Endothelial cell of umbilical vein (primary cell): ENCODE data around the gene FNIP1. TPM values are rescaled to one million over a fixed set of nuclear protein-coding genes. Genes with fewer than 3 reads are reported as not detected.

ENCODE experiments used
- BruUV-seq: library from RNA; stranded (reverse); fragments of 400-500 nt; replicated peaks from 2 replicates; lab custom pipeline; 2021; lab: Mats Ljungman, UMichigan
- CTCF ChIA-PET: fragments of 300-600, 350-600 bp; sonication (Branson Sonifier 250); formaldehyde crosslinking; loops from one replicate; lab custom pipeline; 2021; ENCODE audit warnings: antibody characterized with exemption, inconsistent platforms; lab: Charles Lee
- POLR2A ChIA-PET: fragments of 300-600, 350-600 bp; sonication (Branson Sonifier 250); formaldehyde crosslinking; loops from one replicate; lab custom pipeline; 2021; ENCODE audit warnings: antibody characterized with exemption, inconsistent platforms; lab: Charles Lee
- DNase-seq: peaks from one replicate; pipeline ENCODE4 v3.0.0-alpha.2; 2011; ENCODE audit warnings: low read depth, low spot score
- FAIRE-seq: peaks from 2 replicates; lab custom pipeline; 2011; peaks lifted over from hg19 to GRCh38; lab: Jason Lieb, UNC
- H2AFZ ChIP-seq: 2 replicates; pipeline ENCODE4 v1.6.0; 2012; ENCODE audit warnings: low read depth, low read length, control low read depth, inconsistent platforms
- H3K27ac ChIP-seq: 2 replicates; pipeline ENCODE4 v1.5.1; 2011; ENCODE audit warnings: low read depth, mild to moderate bottlenecking, control low read depth, low read length, moderate library complexity; ENCODE audit not compliant: insufficient read depth
- H3K27me3 ChIP-seq, 2 experiments: 2 replicates each; pipeline versions ENCODE4 v1.6.0 to v1.6.1; 2011; ENCODE audit warnings: low read length in 2 of 2, mixed read lengths in 1 of 2; ENCODE audit not compliant: control insufficient read depth in 2 of 2, insufficient read depth in 2 of 2
- H3K36me3 ChIP-seq, 2 experiments: 2 replicates in 1 of 2; 3 replicates in 1 of 2; pipeline ENCODE4 v1.5.1; 2011; ENCODE audit warnings: low read length in 2 of 2, mild to moderate bottlenecking in 1 of 2, moderate library complexity in 1 of 2; ENCODE audit not compliant: control insufficient read depth in 2 of 2, insufficient read depth in 2 of 2; ENCODE audit errors: extremely low read depth in 1 of 2
- H3K4me1 ChIP-seq: 3 replicates; pipeline ENCODE4 v1.5.1; 2011; ENCODE audit warnings: mild to moderate bottlenecking, low read length; ENCODE audit not compliant: control insufficient read depth, insufficient read depth; ENCODE audit errors: extremely low read depth
- H3K4me2 ChIP-seq: 2 replicates; pipeline ENCODE4 v1.6.1; 2011; ENCODE audit warnings: low read length, control low read depth, mixed read lengths; ENCODE audit not compliant: insufficient read depth
- H3K4me3 ChIP-seq, 3 experiments: fragments of 200-600 bp in 1 of 3; sonication (generic), shearing (Covaris generic) in 1 of 3; replicated peaks in 1 of 3; 2 replicates each; pipeline ENCODE4 v1.5.1; 2011 to 2016; ENCODE audit warnings: control low read depth in 3 of 3, low read length in 3 of 3, mild to moderate bottlenecking in 2 of 3, inconsistent platforms in 1 of 3, low read depth in 1 of 3, moderate library complexity in 1 of 3; ENCODE audit not compliant: insufficient read depth in 1 of 3
- H3K79me2 ChIP-seq: 2 replicates; pipeline ENCODE4 v1.6.0; 2012; ENCODE audit warnings: low read length, inconsistent platforms; ENCODE audit not compliant: control insufficient read depth, insufficient read depth
- H3K9ac ChIP-seq: replicated peaks from 2 replicates; pipeline ENCODE3; 2011; ENCODE audit warnings: low read length, control low read depth; ENCODE audit not compliant: insufficient read depth; ENCODE audit errors: extremely low read depth
- H3K9me1 ChIP-seq: replicated peaks from 3 replicates; pipeline ENCODE4 v1.6.0; 2011; ENCODE audit warnings: mild to moderate bottlenecking, low read length; ENCODE audit not compliant: control insufficient read depth, insufficient read depth; ENCODE audit errors: extremely low read depth
- H3K9me3 ChIP-seq: replicated peaks from 2 replicates; pipeline ENCODE4 v1.5.1; 2012; ENCODE audit warnings: low read length, inconsistent platforms; ENCODE audit not compliant: control insufficient read depth, insufficient read depth
- H4K20me1 ChIP-seq: replicated peaks from 2 replicates; pipeline ENCODE3; 2011; ENCODE audit warnings: mild to moderate bottlenecking, low read length; ENCODE audit not compliant: control insufficient read depth, insufficient read depth; ENCODE audit errors: extremely low read depth
- EZH2 ChIP-seq: IDR thresholded peaks from 2 replicates; pipeline ENCODE4 v1.6.1; 2012; ENCODE audit warnings: borderline replicate concordance, low read depth, mild to moderate bottlenecking, moderate library complexity, low read length, inconsistent platforms; ENCODE audit not compliant: severe bottlenecking
- FOS ChIP-seq: IDR thresholded peaks from 2 replicates; pipeline ENCODE4 v1.6.1; 2011; ENCODE audit warnings: mild to moderate bottlenecking, low read length, moderate library complexity, borderline replicate concordance; ENCODE audit not compliant: insufficient read depth
- GATA2 ChIP-seq: IDR thresholded peaks from 2 replicates; pipeline ENCODE4 v1.7.0; 2011; ENCODE audit warnings: low read depth, mild to moderate bottlenecking, moderate library complexity, mixed read lengths, low read length; ENCODE audit not compliant: insufficient read length, insufficient read depth
- JUN ChIP-seq: IDR thresholded peaks from 2 replicates; pipeline ENCODE4 v1.6.1; 2011; ENCODE audit warnings: borderline replicate concordance, low read depth; ENCODE audit not compliant: insufficient read length, insufficient read depth
- MYC ChIP-seq: IDR thresholded peaks from one replicate; pipeline ENCODE4 v1.6.1; 2011; ENCODE audit warnings: mild to moderate bottlenecking, low read depth, low read length
- POLR2A ChIP-seq: IDR thresholded peaks from 2 replicates; pipeline ENCODE4 v1.6.1; 2012; ENCODE audit warnings: low read depth, mild to moderate bottlenecking, control low read depth, low read length
- POLR2AphosphoS5 ChIP-seq: IDR thresholded peaks from 2 replicates; pipeline ENCODE4 v1.6.1; 2012; ENCODE audit warnings: low read depth, mild to moderate bottlenecking, control low read depth, low read length, moderate library complexity; ENCODE audit not compliant: insufficient read depth
- dilution Hi-C: fragments of 300-500 bp; cut with MboI; formaldehyde crosslinking; loops from one replicate; pipeline ENCODE4 v1.15.0; 2019; ENCODE audit warnings: low sequenced_read_pairs; ENCODE audit not compliant: extremely low pct_ligation_motif_present
- intact Hi-C: fragments of 100-400 bp; cut with micrococcal nuclease; formaldehyde crosslinking; loops from one replicate; pipeline ENCODE4 v1.10.0; 2022
- polyA plus RNA-seq, 4 experiments: library from polyadenylated mRNA; depleted of rRNA in 3 of 4; stranded (reverse) in 3 of 4; unstranded in 1 of 4; fragments of >200 nt; gene quantifications; 2 replicates each; pipeline versions ENCODE4 v1.2.1 to v1.2.3, GENCODE V29; 2011 to 2012; ENCODE audit warnings: missing spikeins in 1 of 4
- total RNA-seq: library from RNA; stranded (reverse); gene quantifications from 2 replicates; pipeline ENCODE4 v1.2.3, GENCODE V29; 2021
- TF ChIP-seq, protein P1 (sequence below): IDR thresholded peaks from 2 replicates; pipeline ENCODE4 v1.6.1; 2011; ENCODE audit not compliant: insufficient read depth, insufficient read length

The FNIP1 gene
- total and polyA plus RNA-seq, 2 donors (not counting 3 experiments of a cell fraction or from before 2014, with no cell fraction given): 5.9 to 27.3 TPM

GRCh38 chr5:131633830-131634229 is 163.0 kb downstream of the FNIP1 start:
- dilution Hi-C loops: no loop called here
- Histone ChIP-seq H3K9ac (peak overlapping the region; percentile 98), H4K20me1 (no peaks in the 10 kb centered on the region), H3K27me3 (no peaks in the 10 kb centered on the region), H2AFZ (no peak overlapping the region), H3K4me2 (peak overlapping the region; percentile 87), H3K27ac (peak overlapping the region; percentile 95), H3K9me1 (no peaks in the 10 kb centered on the region), H3K4me1 (peaks cover 16% of the 10 kb centered on the region), H3K4me3 (peak overlapping the region; percentile 23 to 82 (median 56)), H3K36me3 (no peaks in the 10 kb centered on the region), H3K9me3 (no peaks in the 10 kb centered on the region), H3K79me2 (peaks cover 55% of the 10 kb centered on the region)
- TF ChIP-seq MYC (no peak), POLR2A (no peak), FOS (no peak), EZH2 (no peak), POLR2AphosphoS5 (no peak), JUN (no peak), GATA2 (no peak)
- TF ChIP-seq, protein P1, sequence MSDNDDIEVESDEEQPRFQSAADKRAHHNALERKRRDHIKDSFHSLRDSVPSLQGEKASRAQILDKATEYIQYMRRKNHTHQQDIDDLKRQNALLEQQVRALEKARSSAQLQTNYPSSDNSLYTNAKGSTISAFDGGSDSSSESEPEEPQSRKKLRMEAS: no peak
- no peak for DNase-seq
- POLR2A ChIA-PET: interaction anchor here (1.5 kb wide), 1 partner anchor 24 kb away, joined by 5 read pairs; no protein-coding TSS in a partner anchor
- FAIRE-seq: no peak
- intact Hi-C loops: loop anchor here (1.0 kb wide), 1 partner anchor 211 kb away; no protein-coding TSS in a partner anchor
- CTCF ChIA-PET: interaction anchor here (0.7 to 1.0 kb wide), 2 partner anchors 10 to 45 kb away, joined by 3 to 4 read pairs; no protein-coding TSS in a partner anchor
- no TSS peak for BruUV-seq
